ENCODE measurements around the gene NUP62.

The NUP62 gene

GRCh38 chr19:49932731-49933131 is 3.4 kb upstream of the NUP62 start:
- DNase-seq (ENCODE audit: low read depth), result no peak
- no peak overlapping the region for H3K4me3 ChIP-seq (ENCODE audit: control insufficient read depth, low read depth, low read length)
- no peak for TF ChIP-seq CTCF (IDR thresholded peaks at IDR 0.05; ENCODE audit: control insufficient read depth, insufficient read depth, low read depth, low read length, missing control alignments)

- TF ChIP-seq CTCF (IDR thresholded peaks at IDR 0.05; ENCODE audit: control insufficient read depth, insufficient read depth, low read depth, low read length, missing control alignments), result no peak
- H3K4me3 ChIP-seq (ENCODE audit: control insufficient read depth, low read depth, low read length), result no peak overlapping the region
- no peak for DNase-seq (ENCODE audit: low read depth)
Observed at GRCh38 chr19:49932041-49932451, 2.7 kb upstream of the NUP62 start.

- DNase-seq (ENCODE audit: low read depth), result no peak
- no peak overlapping the region for H3K4me3 ChIP-seq (ENCODE audit: control insufficient read depth, low read depth, low read length)
- TF ChIP-seq CTCF (IDR thresholded peaks at IDR 0.05; ENCODE audit: control insufficient read depth, insufficient read depth, low read depth, low read length, missing control alignments), result no peak
Observed at GRCh38 chr19:49931293-49932040, 2.2 kb upstream of the NUP62 start.

GRCh38 chr19:49930483-49931011 is 1.2 kb upstream of the NUP62 start:
- H3K4me3 ChIP-seq (ENCODE audit: control insufficient read depth, low read depth, low read length), result no peak overlapping the region
- no peak for TF ChIP-seq CTCF (IDR thresholded peaks at IDR 0.05; ENCODE audit: control insufficient read depth, insufficient read depth, low read depth, low read length, missing control alignments)
- no peak for DNase-seq (ENCODE audit: low read depth)

DNA sequence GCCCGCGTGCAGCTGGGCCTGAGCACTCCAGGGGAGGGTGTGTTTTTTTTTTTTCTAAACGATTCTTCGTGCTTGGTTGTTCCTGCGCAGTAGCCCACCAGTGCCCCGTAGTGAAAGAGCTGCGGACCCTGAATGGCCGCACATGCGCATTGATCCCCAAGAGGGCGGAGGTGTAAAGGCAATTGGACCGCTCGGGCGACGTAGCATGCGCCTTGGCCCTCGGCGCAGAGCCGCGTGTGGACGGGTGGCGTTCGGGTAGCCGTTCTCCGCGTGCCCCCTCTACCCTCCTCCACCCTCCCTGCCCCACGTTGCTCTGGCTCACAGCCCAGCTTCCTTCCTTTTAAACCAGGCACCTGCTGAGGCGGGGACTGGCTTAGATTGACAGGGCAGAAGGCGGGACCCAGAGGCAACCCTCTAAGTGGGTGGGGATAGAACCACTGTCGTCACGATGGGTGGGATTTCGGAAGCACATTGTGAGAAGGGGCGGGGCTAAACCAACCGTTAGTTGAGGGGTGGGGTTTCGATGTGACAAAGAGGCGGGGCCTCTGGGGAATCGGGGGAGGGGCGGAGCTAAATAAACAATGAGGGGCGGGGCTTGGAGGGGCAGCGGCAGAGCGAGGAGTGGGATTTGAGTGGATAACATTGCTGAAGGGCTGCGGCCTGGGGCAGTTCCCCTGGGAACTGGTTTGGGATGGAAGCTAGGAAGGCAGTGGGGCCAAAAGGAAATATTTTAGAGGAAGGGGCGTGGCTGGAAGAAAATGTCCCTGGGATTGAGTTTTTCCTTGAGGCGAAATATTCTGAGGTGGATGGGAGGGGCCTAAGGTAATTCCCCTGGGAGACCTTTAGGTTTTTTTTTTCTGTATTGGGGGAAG is 543 bp upstream of the NUP62 start:
- peak; percentile 86 for DNase-seq (ENCODE audit: low read depth)
- peak; percentile 0 for TF ChIP-seq CTCF (IDR thresholded peaks at IDR 0.05; ENCODE audit: control insufficient read depth, insufficient read depth, low read depth, low read length, missing control alignments)
- H3K4me3 ChIP-seq (ENCODE audit: control insufficient read depth, low read depth, low read length), result peak overlapping the region; percentile 98

GRCh38 chr19:49927526-49928264 is 1.6 kb downstream of the NUP62 start:
- no peak for TF ChIP-seq CTCF (IDR thresholded peaks at IDR 0.05; ENCODE audit: control insufficient read depth, insufficient read depth, low read depth, low read length, missing control alignments)
- DNase-seq (ENCODE audit: low read depth), result no peak
- no peak overlapping the region for H3K4me3 ChIP-seq (ENCODE audit: control insufficient read depth, low read depth, low read length)

Data from AG09309 (cell line).